ENCODE measurements around the gene C20orf96. TPM values are rescaled to one million over a fixed set of nuclear protein-coding genes. Genes with fewer than 3 reads are reported as not detected.
"Not testable (repeated sequence)": the region's sequence is repeated elsewhere in the genome, so short reads cannot be mapped to it uniquely, and the experiment has no call there.

C20orf96 gene
- total RNA-seq, 1 experiment from 2014 or later: 1.7 TPM

DNA sequence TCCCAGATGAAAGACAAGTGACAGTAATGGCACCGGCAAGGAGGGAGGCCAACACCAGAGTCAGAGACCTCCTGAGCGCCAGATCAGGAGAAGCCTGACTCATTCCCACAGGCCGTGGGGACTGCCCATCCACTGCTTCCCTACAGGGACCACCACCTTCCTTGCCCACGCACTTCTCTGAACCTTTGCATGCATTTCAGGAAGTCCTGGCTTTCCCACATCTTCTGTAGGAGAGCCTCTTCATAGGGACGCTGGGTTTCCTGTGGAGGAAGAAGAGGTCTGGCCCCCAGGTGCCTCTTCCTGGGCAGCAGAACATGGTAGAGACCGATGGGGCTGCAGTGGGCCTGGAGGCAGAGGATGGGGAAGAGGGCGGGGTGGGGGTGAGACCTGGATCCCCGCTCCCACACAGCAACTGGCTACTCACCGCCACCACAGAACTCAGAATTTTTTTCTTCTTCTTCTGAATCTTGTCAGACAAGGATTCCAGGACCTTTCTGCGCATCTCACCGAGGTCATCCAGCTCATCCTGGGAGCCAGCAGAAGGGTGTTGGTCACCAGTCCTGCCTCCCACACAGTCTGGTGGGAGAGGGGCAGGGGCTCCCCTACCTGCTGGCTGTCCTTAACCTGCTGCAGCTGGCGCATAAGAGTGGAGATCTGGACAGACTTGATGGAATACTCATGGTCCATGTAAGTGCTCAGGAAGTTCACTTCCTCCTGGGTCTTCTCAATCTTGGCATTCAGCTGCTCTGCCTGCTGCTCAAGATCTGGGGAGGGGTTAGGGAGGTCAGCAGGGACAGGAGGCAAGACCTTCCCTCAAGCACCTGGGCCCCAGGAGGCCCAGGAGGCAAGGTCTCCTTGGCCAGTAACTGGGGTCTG is 13.7 kb downstream of the C20orf96 start:
- no peaks in the 10 kb centered on the region for H3K27me3 ChIP-seq (ENCODE audit: control insufficient read depth, insufficient read depth, low read length)
- H3K36me3 ChIP-seq (replicated peaks; ENCODE audit: control insufficient read depth, insufficient read depth, low read length): peaks cover 14% of the 10 kb centered on the region
- DNase-seq: no peak
- no peak overlapping the region for H3K4me3 ChIP-seq (ENCODE audit: insufficient read depth, low read depth, low read length)

DNA sequence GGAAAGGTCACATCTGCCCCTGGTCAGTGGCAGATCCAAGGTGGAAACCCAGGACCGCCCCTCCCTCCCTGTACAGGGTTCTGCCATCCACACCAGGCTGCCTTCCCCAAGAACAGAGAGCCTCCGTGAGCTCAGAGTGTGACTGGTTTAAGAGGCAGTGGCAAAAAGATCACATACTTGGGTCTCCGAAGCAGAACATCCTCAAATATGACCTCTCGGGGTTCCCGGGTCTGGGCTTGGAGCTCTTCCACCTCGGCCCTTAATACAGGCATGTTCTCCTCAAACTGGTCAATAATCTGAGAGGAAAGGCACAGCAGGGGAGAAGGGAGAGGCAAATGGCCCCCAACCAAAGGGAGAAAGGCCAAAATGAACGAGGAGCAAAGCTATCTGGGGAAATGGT is 14.8 kb downstream of the C20orf96 start:
- Histone ChIP-seq H3K27me3 (ENCODE audit: control insufficient read depth, insufficient read depth, low read length) (no peaks in the 10 kb centered on the region), H3K4me3 (ENCODE audit: insufficient read depth, low read depth, low read length) (no peak overlapping the region), H3K36me3 (replicated peaks; ENCODE audit: control insufficient read depth, insufficient read depth, low read length) (peaks cover 14% of the 10 kb centered on the region)
- no peak for DNase-seq

DNA sequence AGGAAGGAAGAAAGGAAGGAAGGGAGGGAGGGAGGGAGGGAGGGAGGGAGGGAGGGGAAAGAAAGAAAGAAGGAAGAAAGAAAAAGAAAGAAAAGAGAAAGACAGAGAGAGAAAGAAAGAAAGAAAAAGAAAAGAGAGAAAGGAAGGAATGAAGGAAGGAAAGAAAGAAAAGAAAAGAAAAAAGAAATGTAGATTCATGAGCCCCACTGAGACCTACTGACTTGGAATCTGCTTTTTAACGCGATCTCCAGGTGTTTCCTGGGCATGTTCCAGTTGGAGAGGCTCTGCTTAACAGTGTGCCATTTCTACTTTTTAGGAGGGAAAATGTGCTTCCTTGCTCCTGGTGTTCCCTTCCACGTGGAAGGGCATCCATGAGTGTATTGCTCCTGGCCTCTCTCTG is 16.7 kb downstream of the C20orf96 start:
- DNase-seq: no peak
- Histone ChIP-seq H3K4me3 (ENCODE audit: insufficient read depth, low read depth, low read length) (no peak overlapping the region), H3K36me3 (replicated peaks; ENCODE audit: control insufficient read depth, insufficient read depth, low read length) (peaks cover 14% of the 10 kb centered on the region), H3K27me3 (ENCODE audit: control insufficient read depth, insufficient read depth, low read length) (no peaks in the 10 kb centered on the region)

DNA sequence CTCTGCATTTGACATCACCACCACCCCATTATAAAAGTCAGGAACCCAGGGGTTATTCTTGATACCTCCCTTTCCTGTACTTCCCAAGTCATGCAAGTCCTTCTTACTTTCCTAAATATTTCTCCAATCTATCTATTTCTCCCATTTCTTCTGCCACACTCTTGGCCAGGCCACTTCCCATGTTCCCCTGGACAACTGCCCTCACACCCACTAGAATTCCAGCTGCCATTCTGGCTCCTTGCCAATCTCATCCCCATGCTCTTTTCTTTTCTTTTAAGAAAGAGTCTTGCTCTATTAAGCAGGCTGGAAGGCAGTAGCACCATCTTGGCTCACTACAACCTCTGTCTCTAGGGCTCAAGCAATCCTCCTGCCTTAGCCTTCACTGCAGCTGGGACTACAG is 17.8 kb downstream of the C20orf96 start:
- Histone ChIP-seq H3K4me3 (ENCODE audit: insufficient read depth, low read depth, low read length) (no peak overlapping the region), H3K27me3 (ENCODE audit: control insufficient read depth, insufficient read depth, low read length) (no peaks in the 10 kb centered on the region; the same call in none of the 2 replicates), H3K36me3 (replicated peaks; ENCODE audit: control insufficient read depth, insufficient read depth, low read length) (peaks cover 9% of the 10 kb centered on the region)
- DNase-seq: no peak

DNA sequence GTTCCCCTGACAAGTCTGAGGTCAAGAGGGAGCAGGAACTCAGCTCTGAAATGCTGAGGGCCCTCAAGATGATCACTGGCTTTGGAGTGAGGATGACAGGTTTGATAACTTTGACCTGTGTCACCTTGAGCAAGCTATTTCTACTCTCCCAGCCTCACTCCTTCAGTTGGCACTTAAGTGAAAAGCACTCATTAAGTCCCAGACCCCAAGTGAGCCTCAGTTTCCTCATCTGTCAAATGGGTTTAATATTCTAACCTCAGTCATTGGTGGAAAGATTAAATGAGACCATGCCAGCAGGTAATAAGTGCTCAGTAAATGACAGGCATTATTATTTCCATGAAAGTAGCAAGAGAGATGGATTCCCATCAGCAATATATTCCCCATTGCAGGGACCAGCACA is 19.0 kb downstream of the C20orf96 start:
- DNase-seq: no peak
- Histone ChIP-seq H3K4me3 (ENCODE audit: insufficient read depth, low read depth, low read length) (no peak overlapping the region), H3K36me3 (replicated peaks; ENCODE audit: control insufficient read depth, insufficient read depth, low read length) (peaks cover 7% of the 10 kb centered on the region), H3K27me3 (ENCODE audit: control insufficient read depth, insufficient read depth, low read length) (peaks cover 3% of the 10 kb centered on the region)

DNA sequence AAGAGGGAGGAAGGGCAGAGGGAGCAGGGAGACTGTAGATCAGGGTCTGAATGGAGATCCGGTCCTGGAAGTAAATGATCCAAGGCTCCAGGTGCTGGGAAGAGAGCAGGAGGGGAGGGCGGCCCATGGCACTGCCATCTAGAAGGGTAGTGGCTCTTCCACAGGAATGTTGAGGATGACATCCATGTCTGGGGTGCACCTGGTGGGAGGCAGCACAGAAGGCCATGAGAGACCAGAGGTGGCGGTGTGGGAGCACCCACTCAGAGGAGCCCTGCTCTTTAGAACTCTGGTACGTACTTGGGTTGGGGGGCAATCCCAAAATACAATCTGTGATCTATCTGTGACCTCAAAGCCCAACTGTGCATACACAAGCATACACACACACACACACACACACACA is 19.5 kb downstream of the C20orf96 start:
- H3K36me3 ChIP-seq (replicated peaks; ENCODE audit: control insufficient read depth, insufficient read depth, low read length): peaks cover 5% of the 10 kb centered on the region
- no peak for DNase-seq
- H3K4me3 ChIP-seq (ENCODE audit: insufficient read depth, low read depth, low read length): no peak overlapping the region
- peaks cover 7% of the 10 kb centered on the region for H3K27me3 ChIP-seq (ENCODE audit: control insufficient read depth, insufficient read depth, low read length)

DNA sequence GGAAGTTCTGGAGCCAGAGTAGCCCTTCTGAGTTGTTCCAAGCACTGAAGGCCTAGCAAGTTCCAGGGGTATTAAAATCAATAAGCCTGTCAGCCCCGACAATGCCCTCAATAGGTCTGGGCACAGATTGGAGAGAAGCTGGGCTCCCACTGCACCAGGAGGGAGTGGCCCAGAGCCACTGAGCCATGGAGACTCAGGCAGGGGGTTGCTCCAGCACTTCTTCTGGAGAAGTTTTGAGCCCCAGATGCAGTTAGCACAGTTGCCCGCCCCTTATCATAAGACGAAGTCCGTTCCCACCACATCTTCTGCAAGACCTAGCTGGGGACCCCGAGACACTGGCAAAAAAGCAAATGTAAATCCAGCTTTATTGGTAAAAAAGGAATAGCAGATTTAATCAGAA is 20.0 kb downstream of the C20orf96 start:
- Histone ChIP-seq H3K4me3 (ENCODE audit: insufficient read depth, low read depth, low read length) (no peak overlapping the region), H3K27me3 (ENCODE audit: control insufficient read depth, insufficient read depth, low read length) (peaks cover 9% of the 10 kb centered on the region), H3K36me3 (replicated peaks; ENCODE audit: control insufficient read depth, insufficient read depth, low read length) (peaks cover 2% of the 10 kb centered on the region)
- DNase-seq: no peak

DNA sequence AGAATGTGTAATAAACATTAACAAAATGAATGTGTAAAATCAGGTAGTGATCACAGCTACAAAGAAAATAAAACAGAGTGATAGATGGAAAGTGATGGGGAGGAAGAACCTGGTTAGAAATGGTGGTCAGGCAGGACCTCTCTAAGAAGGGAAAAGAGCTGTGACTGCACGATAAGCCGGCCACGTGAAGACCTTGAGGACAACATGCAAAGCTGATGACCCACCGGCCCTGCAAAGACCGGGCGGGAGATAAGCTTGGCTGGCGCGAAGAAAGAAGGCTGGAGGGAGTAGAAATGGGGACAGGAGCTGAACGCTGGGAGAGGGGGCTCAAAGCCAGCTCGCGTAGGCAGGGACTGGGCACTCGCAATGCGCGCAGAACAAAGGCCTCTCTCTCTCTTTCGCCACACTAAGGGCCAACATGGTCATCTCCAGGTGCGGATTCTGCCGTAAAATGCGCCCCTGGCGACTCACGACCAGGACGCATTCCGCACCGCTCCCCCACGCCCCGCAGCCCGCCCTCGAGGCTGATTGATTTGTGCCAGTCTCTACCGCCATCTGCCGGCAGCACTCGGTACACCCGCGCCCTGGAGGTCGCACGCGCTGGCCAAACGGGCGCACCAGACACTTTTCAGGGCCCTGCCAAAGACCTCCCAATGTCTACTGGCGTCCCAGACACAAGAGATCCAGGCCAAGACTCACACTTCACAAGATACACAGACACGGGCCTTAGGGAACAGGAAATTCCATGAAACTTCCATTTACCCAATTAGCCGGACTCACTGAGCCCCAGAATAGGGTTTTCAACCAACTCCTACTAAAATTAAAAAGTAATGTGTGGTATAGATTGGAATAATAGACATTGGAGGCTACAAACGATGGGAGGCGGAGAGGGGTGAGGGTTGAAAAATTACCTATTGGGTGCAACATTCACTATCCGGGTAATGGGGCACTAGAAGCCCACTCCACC is 23.7 kb downstream of the C20orf96 start:
- H3K36me3 ChIP-seq (replicated peaks; ENCODE audit: control insufficient read depth, insufficient read depth, low read length): no peaks in the 10 kb centered on the region; the same call in 1 of the 2 replicates
- peak; percentile 95 for DNase-seq
- peak overlapping the region; percentile 36 for H3K4me3 ChIP-seq (ENCODE audit: insufficient read depth, low read depth, low read length)
- H3K27me3 ChIP-seq (ENCODE audit: control insufficient read depth, insufficient read depth, low read length): peaks cover 24% of the 10 kb centered on the region

DNA sequence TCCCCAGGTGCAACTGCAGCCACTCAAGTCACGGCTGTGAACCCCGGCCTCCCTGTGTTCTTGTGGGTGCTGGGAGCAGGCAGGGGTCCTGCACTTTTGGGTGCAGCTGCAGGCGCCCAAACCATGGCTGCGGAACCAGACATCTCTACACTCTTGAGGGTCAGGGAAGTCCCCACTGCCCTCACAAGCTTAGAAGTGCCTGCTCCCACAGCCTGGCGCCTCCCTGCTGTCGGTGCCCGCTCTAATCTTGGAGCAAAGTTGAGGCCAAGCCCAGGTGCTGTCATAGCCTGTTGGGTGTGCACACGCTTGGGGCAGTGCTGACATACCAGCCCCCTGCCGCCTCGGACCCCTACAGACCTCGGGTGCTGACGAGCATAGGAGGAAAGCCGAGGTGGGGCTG is 26.8 kb downstream of the C20orf96 start:
- Histone ChIP-seq H3K27me3 (ENCODE audit: control insufficient read depth, insufficient read depth, low read length) (peaks cover 41% of the 10 kb centered on the region), H3K4me3 (ENCODE audit: insufficient read depth, low read depth, low read length) (no peak overlapping the region), H3K36me3 (replicated peaks; ENCODE audit: control insufficient read depth, insufficient read depth, low read length) (no peaks in the 10 kb centered on the region)
- no peak for DNase-seq

DNA sequence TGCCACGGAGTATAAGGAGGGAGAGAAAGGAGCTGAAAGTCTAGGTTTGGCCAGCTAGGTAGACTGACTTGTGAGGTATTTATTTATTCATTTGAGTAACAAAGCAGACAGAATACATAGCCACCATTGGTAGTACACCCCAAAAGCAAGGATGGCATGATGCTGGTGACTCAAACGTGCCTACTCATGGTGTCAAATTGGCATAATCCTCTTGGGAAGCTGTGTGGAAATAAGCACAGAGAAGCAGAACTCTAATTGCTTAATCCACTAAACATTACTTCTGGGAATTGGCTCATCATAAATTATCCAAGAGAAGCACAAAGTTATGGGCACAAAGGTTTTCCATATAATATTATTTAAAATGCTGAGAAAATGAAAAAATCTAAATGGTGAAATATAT is 30.6 kb downstream of the C20orf96 start:
- Histone ChIP-seq H3K36me3 (replicated peaks; ENCODE audit: control insufficient read depth, insufficient read depth, low read length) (no peaks in the 10 kb centered on the region), H3K27me3 (ENCODE audit: control insufficient read depth, insufficient read depth, low read length) (peaks cover 60% of the 10 kb centered on the region), H3K4me3 (ENCODE audit: insufficient read depth, low read depth, low read length) (no peak overlapping the region)
- DNase-seq: no peak

DNA sequence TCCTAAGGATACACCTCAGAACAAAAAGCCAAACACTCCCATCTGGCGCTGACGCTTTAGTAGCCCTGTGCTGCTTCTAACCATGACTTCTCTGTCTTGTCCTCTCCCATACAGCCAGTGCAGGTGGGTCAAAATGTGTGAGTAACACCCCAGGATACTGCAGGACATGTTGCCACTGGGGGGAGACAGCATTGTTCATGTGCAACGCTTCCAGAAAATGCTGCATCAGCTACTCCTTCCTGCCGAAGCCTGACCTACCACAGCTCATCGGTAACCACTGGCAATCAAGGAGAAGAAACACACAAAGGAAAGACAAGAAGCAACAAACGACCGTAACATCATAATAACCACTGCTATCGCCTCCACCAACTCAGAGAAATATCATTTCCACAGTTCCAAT is 31.6 kb downstream of the C20orf96 start:
- peaks cover 67% of the 10 kb centered on the region for H3K27me3 ChIP-seq (ENCODE audit: control insufficient read depth, insufficient read depth, low read length)
- DNase-seq: peak; percentile 48
- no peaks in the 10 kb centered on the region for H3K36me3 ChIP-seq (replicated peaks; ENCODE audit: control insufficient read depth, insufficient read depth, low read length)
- no peak overlapping the region for H3K4me3 ChIP-seq (ENCODE audit: insufficient read depth, low read depth, low read length)

DNA sequence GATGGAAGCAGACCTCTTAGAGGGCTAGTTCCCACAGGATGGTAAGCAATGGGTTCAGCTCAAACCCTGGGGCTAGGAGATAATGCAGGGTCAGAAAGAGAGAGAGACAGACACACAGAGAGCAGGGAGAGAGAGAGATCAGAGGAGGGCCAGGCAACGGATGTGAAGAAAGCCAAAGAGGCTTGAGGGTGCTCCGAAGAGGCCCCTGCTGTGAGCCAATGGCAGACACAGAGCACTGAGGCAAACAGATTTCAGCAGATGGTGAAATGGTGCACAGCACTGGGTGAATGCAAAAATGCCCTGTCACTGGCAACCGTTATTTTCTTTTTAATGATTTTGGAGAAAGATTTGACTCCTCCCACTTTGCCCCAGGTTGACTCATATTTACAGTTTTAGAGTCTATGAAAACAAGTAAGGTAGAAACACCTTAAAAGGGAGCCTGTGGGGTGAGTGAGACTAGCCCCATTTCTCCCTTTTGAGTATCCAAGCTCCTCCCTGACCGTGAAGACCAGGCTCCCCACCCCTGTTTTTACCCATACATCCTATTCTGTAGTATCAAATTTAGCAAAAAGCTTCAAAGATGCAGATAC is 32.2 kb downstream of the C20orf96 start:
- Histone ChIP-seq H3K27me3 (ENCODE audit: control insufficient read depth, insufficient read depth, low read length) (peaks cover 62% of the 10 kb centered on the region), H3K36me3 (replicated peaks; ENCODE audit: control insufficient read depth, insufficient read depth, low read length) (no peaks in the 10 kb centered on the region)

DNA sequence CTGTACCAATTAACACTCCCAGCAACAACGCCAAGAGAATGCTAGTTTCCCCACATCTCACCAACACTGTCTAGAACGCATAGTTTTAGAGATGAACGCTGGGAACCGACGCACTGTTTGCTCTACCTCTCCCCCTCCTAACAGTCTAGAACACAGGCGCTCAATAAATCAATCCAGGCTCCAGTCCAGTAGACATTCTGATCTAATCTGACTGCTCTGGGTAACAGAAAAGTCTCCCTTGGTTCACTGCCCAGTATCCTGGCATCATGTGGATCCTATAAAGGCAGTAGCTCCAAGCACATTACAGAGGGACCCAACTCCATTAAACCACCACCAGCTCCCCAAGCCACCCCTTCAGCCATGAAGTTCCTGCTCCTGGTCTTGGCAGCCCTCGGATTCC is 33.1 kb downstream of the C20orf96 start, which contains the start of gene DEFB132:
TSS of gene DEFB132 (plus strand) at position 306 of the 400 bp plus-strand sequence. CDS start at position 361, 55 bp downstream.
- peaks cover 64% of the 10 kb centered on the region for H3K27me3 ChIP-seq (ENCODE audit: control insufficient read depth, insufficient read depth, low read length)
- no peak within 1 kb of the TSS for H3K4me3 ChIP-seq (ENCODE audit: insufficient read depth, low read depth, low read length)
- no peaks in the 10 kb centered on the region for H3K36me3 ChIP-seq (replicated peaks; ENCODE audit: control insufficient read depth, insufficient read depth, low read length)
- DNase-seq: no peak

More for the DNA sequence above, 32.2 kb downstream of the C20orf96 start:
- DNase-seq: no peak
- H3K4me3 ChIP-seq (ENCODE audit: insufficient read depth, low read depth, low read length): no peak overlapping the region

DNA sequence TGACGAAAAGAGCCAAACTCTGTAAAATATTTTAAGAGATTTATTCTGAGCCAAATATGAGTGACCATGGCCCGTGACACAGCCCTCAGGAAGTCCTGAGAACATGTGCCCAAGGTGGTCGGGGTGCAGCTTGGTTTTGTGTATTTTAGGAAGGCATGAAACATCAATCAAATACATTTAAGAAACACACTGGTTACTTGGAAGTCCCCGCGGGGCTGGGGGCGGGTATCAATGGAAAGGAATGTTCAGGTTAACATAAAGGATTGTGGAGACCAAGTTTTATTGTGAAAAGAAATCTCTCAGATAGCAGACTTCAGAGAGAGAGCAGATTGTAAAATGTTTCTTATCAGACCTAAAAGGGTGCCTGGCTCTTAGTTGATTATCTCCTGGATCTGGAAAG is 37.1 kb downstream of the C20orf96 start:
- H3K4me3 ChIP-seq (ENCODE audit: insufficient read depth, low read depth, low read length); DNase-seq; H3K36me3 ChIP-seq (replicated peaks; ENCODE audit: control insufficient read depth, insufficient read depth, low read length): not testable (repeated sequence)
- peaks cover 72% of the 10 kb centered on the region for H3K27me3 ChIP-seq (ENCODE audit: control insufficient read depth, insufficient read depth, low read length)

All from H7 (cell line).